HG03558 (cell line): ENCODE results near the gene CALR3.
"Not testable (repeated sequence)": the region's sequence is repeated elsewhere in the genome, so short reads cannot be mapped to it uniquely, and the experiment has no call there.

Experiments
- ATAC-seq: cut with Tn5 transposase; IDR thresholded peaks from one replicate; pipeline ENCODE4 v1.9.1; 2021; ENCODE audit warnings: moderate number of reproducible peaks; ENCODE audit not compliant: unreplicated experiment; ENCODE audit errors: extremely low read depth

Gene CALR3

DNA sequence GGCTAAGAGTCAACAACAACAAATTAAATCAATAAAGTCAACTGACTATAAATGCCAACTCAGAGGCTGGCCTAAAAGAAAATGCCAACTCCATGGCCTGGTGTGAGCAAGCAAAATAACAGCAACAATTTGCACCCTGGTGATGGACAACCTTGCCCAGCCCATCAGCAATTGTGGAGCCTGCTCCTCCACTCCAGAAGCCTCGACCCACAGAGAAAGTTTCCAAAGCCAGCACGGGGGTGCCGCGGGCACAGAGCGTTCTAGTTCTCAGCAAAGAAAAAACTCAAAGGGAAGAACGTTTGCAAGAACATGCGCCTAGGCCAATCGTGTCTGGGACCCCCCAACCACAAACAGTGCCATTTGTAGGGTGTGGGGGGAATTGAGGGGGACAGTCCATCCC lies 35.5 kb downstream of the CALR3 start:
- ATAC-seq = no peak

DNA sequence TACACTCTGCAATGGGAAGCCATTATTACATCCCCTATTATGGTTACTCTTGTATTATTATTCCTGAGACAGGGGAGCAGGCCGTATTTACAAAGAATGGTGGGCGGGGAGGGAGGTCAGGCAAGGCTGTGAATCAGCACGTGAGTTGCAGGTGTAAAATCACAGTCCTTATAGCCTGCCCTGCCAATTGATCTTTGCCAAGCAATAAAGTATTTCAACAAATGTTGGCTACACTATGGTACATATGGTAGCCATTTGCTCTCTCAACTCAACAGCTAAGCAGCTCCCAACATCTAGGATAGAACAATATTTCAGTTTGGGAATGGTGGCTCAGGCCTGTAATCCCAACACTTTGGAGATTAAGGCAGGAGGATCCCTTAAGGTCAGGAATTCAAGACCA lies 36.3 kb downstream of the CALR3 start:
- no peak for ATAC-seq

DNA sequence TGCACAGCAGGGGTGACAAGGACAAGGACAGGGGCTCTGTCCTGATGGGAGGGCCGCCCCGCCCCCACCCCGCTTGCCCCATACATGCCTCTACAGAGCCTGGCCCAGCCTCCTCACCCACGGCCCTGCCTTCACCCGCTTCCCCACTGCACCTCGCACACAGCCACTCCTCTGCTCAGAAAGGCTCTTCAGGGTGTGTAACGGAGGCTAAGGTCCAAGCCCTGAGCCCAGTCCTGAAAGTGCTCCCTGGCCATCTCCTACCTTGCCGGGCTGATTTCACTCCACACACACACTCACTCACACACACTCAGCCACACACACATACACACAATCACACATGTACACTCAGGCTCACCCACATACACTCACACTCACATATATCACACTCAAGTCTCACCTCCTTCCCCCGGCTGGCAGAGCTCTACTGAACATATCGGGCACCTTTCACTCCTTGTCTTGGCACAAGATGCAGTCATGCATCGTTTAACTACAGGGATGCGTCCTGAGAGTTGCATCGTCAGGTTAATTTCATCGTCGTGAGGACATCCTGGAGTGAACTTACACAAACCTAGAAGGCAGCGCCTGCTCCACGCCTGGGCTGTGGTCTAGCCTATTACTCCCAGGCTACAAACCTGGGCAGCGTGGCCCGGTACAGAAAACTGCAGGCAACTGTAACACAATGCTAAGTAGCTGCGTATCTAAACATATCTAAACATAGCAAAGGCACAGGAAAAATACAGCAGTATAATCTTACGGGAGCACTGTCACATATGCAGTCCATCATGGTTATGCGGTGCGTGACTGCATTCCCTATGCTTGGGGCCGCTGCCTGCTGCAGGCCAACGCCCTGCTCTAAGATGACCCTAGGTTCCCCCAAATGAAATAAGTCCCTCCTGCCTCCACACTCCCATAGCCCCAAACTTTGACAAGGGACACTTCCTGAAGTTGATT lies 37.3 kb downstream of the CALR3 start:
- no peak for ATAC-seq

DNA sequence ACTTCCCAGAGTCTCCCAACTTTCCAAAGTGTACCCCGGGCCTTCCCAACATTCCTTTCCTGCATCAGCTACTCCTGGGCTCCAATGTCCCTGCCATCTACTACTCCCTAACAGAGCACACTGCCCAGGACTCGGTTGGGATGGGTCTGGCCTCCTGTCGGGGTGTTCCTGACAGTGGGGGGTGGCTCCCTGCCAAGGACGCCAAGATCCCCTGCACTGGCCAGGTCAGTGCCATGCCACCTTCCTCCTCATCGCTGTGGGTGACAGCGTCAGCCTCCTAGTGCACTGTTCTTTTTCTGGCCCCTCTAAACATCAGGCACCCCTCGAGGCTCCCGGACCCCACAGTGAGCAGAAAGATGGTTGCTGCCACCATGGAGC lies 38.0 kb downstream of the CALR3 start:
- no peak for ATAC-seq

DNA sequence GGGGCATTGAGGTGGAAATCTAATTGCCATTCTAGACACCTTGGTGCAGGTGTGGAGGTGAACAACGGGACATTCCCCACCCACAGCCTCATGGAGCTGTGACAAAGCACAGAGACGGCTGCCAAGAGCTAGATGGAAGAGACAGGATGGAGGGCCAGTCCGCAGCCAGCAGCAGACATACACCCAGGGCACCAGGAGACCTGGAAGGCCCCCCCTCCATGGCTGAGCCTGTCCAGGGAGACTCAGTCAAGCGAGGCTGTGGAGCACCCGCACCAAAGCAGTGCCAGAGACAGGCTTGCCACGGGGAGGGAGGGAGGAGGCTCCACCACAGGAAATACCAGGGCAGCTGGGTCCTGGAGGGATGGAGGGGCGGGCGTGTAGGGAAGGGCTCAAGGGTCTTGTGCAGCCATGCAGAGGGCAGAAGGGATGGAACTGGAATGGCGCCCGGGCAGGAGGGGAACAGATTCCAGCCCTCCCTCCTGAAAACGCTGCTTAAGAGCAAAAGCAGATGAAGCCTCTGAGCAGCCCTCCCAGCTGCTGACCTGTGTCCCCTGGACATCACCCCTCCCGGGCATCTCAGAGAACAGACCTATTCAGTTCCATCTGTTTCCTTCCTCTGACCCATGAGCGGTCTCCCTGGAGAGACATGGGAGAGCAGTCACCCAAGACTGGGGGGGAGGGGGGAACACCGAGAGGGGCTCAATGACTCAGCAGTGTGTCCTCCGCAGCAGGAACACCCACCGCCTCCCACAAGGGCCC lies 38.6 kb downstream of the CALR3 start:
- ATAC-seq = no peak

DNA sequence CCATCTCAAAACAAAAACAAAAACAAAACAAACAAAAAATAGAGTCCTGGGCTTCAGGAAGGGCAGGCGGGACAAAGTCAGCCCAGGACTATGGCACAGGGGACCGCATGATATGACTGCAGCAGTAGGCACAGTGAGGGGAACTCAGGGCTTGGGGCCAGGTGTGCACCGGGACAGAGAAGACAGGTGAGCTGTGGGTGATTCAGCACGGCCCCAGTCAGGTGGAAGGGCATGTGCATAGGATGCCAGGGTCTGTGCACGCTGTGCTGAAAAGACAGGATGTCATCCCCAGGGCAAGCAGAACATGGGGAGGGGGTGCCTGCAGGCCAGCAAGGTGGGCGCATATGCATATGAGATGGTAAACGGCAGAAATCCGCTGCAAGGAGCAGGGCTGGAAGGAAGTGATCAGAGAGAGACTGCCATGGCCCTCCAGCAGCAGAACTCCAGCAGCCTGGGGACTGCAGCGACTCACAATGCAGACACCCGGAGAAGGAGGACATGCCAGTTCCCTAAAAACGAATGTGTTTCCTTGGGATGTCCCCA lies 39.2 kb downstream of the CALR3 start:
- ATAC-seq = no peak

DNA sequence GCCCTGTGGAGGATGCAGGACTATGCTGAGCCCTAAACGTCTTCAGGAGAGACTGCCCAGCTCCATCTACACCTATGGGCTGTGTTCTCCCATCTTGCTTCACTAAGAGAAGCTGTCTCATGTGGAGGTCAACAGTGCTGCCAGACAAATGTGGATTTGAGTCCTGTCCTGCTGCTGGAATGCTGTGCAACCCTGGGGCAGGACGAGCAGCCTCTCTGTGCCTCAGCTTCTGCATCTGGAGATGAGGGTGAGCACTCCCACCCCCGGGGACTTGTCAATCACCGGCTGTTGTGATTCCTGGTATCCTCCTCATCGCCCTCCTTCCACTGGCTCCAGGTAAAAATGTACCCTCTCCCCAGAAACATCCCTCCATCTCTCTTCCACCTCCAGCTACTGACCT lies 40.5 kb downstream of the CALR3 start:
- ATAC-seq = no peak

DNA sequence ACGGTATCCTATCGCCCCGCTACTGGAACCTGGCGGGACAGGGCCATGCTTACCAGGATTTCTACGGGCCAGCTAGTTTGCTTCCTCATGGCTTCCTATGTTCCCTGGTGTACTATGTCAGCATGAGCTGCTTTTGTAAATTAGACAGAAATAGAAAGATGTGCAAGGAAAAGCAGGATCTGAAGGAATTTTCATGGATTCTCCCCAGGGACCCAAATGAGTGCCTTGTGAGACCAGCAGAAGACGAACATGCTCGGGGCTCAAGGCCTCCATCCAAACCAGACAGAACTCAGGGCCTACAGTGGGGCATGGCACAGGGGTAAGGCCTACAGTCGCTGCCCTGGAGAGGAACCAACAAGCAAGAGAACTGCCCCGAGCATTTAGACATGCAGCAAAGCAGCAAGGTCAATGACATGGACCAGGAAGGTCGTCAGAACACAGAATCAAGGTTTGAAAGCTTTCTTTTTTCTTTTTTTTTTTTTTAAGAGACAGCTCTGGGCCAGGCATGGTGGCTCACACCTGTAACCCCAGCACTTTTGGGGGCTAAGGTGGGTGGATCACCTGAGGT lies 41.5 kb downstream of the CALR3 start:
- no peak for ATAC-seq

DNA sequence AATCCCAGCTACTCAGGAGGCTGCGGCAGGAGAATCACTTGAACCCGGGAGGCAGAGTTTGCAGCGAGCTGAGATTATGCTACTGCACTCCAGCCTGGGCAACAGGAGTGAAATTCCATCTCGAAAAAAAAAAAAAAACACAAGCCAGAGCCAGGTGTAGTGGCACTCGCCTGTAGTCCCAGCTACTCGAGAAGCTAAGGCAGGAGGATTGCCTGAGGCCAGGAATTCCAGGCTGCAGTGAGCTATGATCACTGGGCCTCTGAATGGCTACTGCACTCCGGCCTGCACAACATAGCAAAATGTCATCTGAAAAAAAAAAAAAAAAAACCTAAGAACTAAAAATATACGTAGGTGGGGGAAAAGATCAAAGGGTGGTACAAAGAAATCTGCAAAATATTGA lies 43.6 kb downstream of the CALR3 start:
- no peak for ATAC-seq

DNA sequence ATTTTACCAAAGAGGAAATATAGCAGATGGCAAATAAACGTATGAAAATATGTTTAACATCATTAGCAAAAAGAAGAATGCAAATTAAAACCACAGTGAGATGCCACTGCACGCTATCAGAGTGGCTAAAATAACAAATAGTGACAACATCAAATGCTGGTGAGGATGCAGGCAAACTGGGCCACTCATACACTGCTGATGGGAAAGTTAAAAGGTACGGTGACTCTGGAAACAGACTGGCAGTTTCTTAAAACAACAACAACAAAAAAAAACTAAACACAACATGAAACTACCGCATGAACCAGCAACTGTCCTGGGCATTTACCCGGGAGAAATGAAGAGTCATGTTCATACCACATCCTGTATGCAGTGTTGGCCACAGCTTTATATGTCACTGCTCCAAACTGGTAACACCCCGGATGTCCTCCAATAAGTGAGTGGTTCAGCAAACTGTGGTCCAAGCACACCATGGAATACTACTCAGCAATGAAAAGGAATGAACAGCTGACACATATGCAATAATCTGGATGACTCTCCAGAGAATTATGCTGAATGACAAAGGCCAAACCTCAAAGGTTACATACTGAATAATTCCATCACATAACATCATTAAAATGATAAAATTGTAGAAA lies 46.5 kb downstream of the CALR3 start:
- no peak for ATAC-seq

DNA sequence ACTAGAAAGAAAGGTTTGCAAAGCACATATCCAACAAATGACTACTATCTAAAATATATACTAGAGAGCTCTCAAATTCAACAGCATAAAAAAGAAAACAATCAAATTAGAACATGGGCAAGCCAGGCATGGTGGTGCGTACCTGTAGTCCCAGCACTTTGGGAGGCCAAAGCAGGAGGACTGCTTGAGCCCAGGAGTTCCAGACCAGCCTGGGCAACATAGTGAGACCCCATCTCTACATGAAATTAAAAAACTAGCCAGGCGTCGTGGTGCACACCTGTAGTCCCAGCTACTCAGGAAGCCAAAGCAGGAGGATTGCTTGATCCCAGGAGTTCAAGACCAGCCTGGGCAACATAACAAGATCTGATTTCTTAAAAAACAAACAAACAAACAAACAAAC lies 47.1 kb downstream of the CALR3 start:
- not testable (repeated sequence) for ATAC-seq

DNA sequence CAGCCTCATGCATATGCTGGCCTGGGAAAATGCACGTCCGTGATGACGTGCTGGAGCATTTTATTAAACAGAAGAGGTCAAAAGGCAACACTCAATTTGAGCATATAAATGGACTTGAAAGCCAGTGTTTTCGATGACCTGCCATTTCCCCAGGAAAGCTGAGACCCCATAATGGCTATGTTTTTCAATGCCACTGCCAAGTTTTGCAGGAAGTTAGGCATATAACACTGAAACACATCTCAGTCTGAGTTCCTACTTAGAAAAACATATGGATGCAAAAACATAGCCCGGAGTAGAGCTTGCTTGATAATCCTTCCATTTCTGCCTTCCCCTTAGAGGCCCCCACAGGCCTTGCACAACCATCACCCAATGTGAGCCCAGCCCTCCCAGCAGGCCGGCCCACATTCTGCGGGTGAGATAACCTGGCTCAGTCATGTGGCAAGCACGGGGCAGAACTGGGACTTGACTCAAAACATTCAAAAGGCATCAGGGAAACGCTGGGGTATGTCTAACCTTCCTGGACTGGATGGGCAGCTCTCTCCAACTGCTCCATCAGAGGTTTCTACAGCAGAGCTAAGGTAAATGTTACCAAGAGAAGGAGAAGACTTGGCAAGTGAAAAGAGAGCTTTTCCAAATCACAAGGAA lies 49.1 kb downstream of the CALR3 start:
- ATAC-seq = no peak

DNA sequence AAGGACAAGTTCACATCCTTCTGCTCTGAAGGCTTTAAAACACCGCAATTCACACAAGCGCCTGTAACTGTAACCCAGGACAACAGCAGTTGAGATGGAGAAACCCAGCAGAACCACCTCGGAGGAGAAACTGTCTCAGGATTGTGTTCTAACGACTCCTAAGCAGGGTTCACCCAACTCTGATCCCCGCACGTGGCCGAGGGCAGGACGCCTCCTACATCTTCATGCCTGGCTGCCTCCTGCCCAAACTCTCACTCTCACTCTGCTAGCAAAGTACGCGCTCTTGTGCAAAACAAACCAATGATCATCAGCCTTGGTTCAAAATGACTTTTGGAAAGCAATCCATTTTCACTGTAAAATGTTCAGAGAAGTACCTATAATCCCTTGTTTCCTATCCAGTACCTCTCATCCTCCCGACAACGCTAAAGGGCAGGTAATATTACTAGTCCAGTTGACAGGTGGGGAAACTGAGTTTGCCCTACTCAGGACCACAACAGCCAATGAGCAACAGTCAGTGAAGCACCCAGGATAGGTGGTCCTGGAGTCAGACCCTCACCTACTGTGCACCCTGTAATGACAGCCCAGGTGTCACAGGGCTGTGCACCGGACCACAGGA lies 49.8 kb downstream of the CALR3 start:
- no peak for ATAC-seq

DNA sequence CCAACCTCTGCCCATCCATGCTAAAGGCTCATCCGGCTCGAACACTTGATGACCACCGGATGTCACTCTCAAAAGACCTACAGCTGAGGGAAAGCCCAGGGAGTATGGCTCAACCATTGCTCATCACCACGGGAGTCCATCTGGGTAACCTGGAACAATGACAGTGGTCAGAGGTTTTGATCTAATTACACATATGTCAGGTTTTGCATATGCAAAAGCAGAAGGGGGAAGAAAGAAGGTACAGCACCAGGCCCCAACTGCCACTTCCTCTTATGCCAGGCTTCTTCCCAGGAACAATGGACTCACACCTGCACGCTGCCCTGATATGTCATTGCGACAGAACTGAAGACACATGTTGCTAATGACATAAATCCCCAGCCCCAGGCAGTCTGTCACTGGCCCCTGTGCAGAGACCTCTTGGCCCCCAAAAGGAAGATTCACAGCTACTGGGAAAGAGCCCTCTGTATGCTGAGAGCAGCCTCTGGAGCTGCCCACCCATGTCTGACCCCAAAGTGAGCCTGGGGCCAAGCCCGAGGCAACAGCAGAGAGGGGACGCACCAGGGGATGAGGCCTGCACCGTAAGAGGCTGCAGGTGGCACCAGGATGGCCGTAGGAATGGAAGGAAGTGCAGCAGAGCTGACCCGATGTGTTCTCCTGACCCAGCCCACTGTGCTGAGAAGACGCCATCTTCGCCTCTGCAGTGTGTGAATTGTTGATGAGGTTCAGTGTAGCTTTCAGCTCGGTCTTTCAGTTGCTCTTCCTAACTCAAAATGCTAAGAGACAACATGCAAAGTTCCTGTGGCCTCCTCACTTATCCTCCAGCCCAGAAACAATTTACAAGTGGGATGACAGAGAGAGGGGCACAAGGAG lies 50.5 kb downstream of the CALR3 start:
- no peak for ATAC-seq

DNA sequence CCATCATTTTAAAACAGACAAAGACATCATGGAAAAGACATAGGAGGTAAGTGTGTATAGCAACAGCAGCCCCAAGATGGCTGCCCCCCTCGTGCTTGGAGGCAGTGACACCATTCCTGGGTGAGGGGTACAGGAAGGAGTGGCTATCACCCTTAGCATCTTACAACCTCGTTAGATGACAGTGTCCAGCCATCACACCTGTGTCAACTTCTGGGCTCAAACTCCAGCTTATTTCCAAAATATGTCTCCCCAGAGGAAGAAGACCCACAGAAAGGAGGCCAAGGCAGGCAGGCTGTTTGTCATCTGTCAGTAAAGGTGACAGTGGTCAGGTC lies 51.7 kb downstream of the CALR3 start:
- no peak for ATAC-seq

DNA sequence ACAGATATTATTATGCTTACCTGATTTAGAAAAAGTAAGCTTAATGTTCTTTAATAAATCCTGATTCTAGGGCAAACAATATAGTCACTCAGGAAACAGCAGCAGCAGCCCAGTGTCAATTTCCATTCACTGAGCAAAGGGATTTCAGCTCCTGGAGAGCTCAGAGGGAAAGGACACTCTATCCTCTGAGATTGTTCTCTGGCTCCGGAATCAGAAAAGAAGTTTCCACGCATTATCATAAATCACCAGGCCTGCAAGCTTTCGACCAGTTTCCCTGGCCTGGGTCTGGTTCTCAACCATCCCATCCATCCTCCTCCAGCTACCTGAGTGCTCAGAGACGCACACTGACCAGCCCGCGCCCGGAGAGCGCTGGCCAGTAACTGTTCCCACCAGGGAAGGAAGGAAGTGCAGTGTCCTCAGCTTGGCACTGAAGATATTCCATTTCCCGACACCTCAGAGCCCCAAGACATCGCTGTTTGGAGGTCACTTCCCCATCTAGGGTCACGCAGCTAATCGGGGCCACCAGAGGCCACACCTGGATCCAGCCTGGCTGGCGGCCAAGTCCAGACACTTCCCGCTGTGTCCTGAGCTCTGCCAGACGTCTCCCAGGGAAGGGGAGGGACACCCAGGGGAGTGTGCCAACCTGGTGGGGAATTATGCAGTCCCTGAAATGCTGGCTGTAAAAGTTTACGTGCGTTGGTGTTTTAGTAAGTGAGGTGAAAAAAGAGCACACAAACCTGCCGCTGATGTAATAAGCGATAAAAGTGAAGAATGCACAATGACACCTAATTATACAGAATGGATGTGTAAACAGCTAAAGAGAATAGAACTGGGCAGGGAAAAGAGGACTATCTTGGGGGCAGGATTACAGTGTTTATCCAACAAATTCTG lies 53.3 kb downstream of the CALR3 start:
- no peak for ATAC-seq

DNA sequence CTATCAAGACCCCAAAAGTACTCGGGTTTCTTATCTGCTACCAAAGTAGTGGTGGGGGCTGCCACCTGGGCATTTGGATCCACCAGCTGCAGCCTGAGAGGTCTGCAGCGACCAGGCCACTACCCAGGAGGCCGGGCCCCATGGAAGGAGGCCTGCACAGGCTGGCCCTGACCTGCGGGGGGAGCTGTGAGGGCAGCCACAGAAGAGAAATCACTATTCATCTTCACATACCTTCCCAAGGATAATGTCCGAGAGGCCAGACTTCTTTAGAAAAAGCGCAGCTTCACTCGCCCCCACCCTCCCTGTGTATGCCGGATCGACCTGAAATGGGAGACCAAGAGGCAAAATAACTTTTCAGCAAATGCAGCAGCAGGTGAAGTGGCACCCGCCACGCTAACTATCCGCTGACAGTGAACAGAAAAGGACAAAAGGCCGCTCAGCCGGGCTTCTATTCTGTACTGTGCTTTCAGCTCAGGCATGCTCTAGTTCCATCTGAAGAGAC lies 54.3 kb downstream of the CALR3 start:
- no peak for ATAC-seq
